Spleen (tissue), 11 donors: Measurements from ENCODE around the gene CSRNP2. TPM values are rescaled to one million over a fixed set of nuclear protein-coding genes. Genes with fewer than 3 reads are reported as not detected.
A peak's percentile ranks its signal among the peaks of the same experiment; 100 is the strongest.

ENCODE experiments used
- DNase-seq: peaks from one replicate; pipeline ENCODE4 v3.0.0-alpha.2; 2020
- H3K27ac ChIP-seq, 8 donors: fragments of 200-600 bp; sonication (generic) in 7 of 8; 1 replicate in 4 of 8; 2 replicates in 4 of 8; pipeline versions ENCODE4 v1.5.0 to v1.8.0; 2016 to 2021; ENCODE audit warnings: inconsistent platforms in 4 of 8, mild to moderate bottlenecking in 4 of 8, moderate library complexity in 1 of 8
- H3K27me3 ChIP-seq, 7 donors: fragments of 200-600 bp; sonication (generic) in 6 of 7; replicated peaks in 1 of 7; 1 replicate in 4 of 7; 2 replicates in 3 of 7; pipeline versions ENCODE4 v1.5.0 to v1.8.0; 2016 to 2021; ENCODE audit warnings: inconsistent platforms in 3 of 7, mild to moderate bottlenecking in 1 of 7
- H3K36me3 ChIP-seq, 6 donors: fragments of 200-600 bp; sonication (generic) in 5 of 6; 1 replicate in 4 of 6; 2 replicates in 2 of 6; pipeline versions ENCODE4 v1.5.0 to v1.8.0; 2016 to 2021; ENCODE audit warnings: inconsistent platforms in 2 of 6
- H3K4me1 ChIP-seq, 6 donors: fragments of 200-600 bp; sonication (generic) in 5 of 6; 1 replicate in 3 of 6; 2 replicates in 3 of 6; pipeline versions ENCODE4 v1.5.0 to v1.8.0; 2016 to 2021; ENCODE audit warnings: inconsistent platforms in 3 of 6
- H3K4me3 ChIP-seq, 8 donors: fragments of 200-600 bp; sonication (generic) in 7 of 8; 1 replicate in 4 of 8; 2 replicates in 4 of 8; pipeline versions ENCODE4 v1.5.0 to v1.8.0; 2016 to 2021; ENCODE audit warnings: inconsistent platforms in 4 of 8, mild to moderate bottlenecking in 4 of 8, moderate library complexity in 2 of 8
- H3K9me3 ChIP-seq, 8 donors: fragments of 200-600 bp; sonication (generic) in 7 of 8; 1 replicate in 4 of 8; 2 replicates in 4 of 8; pipeline versions ENCODE4 v1.5.0 to v1.8.0; 2016 to 2021; ENCODE audit warnings: inconsistent platforms in 4 of 8
- CTCF ChIP-seq, 11 experiments: fragments of 200-600 bp in 7 of 11; fragments of 450-650 bp in 4 of 11; sonication (generic) in 4 of 11; IDR thresholded peaks in 8 of 11; conservative IDR thresholded peaks in 3 of 11; 1 replicate in 7 of 11; 2 replicates in 4 of 11; pipeline versions ENCODE4 v1.4.0 to v1.8.0; 2016 to 2021; ENCODE audit warnings: antibody characterized with exemption in 11 of 11, inconsistent platforms in 4 of 11, mild to moderate bottlenecking in 1 of 11
- POLR2A ChIP-seq, 3 donors: fragments of 450-650 bp; IDR thresholded peaks; one replicate each; pipeline ENCODE4 v1.5.1; 2017; ENCODE audit warnings: antibody characterized with exemption in 3 of 3, mild to moderate bottlenecking in 1 of 3
- POLR2AphosphoS5 ChIP-seq, 3 donors: sonication (generic); formaldehyde crosslinking; IDR thresholded peaks; one replicate each; pipeline ENCODE4 v1.5.1; 2017; ENCODE audit warnings: antibody characterized with exemption in 3 of 3
- WGBS, 5 donors: extraction: QIAGEN DNeasy Blood & Tissue Kit in 3 of 5; methylation state at CpG; one replicate each; pipeline versions ENCODE4 v1.1.5 to v1.1.7; 2013 to 2018; 5-methylcytosine and 5-hydroxymethylcytosine counted together
- intact Hi-C: fragments of 100-400 bp; cut with DNase I; formaldehyde crosslinking; loops from one replicate; pipeline ENCODE4 v1.15.0; 2023; ENCODE audit warnings: low total_unique reads
- polyA plus RNA-seq, 3 donors: library from polyadenylated mRNA; stranded (reverse); fragments of 200-250 nt; gene quantifications; one replicate each; pipeline ENCODE4 v1.2.1, GENCODE V29; 2013
- total RNA-seq, 7 donors: library from RNA; depleted of rRNA in 3 of 7; stranded (reverse); fragments of >200 nt in 3 of 7; fragmentation: NEBNext Ultra II Directional in 4 of 7; extraction: Animal tissue kit (Norgen Biotek cat#: 25700) in 4 of 7; gene quantifications; one replicate each; pipeline versions ENCODE4 v1.1.0 to v1.2.1, GENCODE V29; 2016 to 2021
- donor health status: healthy with polysubstance abuse.
- donor health status: DM: no; HTN: no; CAD: no; lungs with moderate emphysema.
- donor health status: DM: no; HTN: no; CAD: no.
- donor health status: Bipolar disorder and iron deficiency.
- donor health status: healthy.
- donor health status: DM: no; HTN: no; CAD: no.
- donor health status: DM: yes; HTN: yes; CAD: no.

CSRNP2 gene
- total and polyA plus RNA-seq, 10 donors: 3.7 to 41.8 (median 23.1) TPM

GRCh38 chr12:51028813-51029150 lies 54.6 kb downstream of the CSRNP2 start:
- intact Hi-C loops: no loop called here
- no peak for DNase-seq
- peaks cover 0 to 6% (median 0%) of the 10 kb centered on the region in 7 donors for H3K27me3 ChIP-seq
- no peak for TF ChIP-seq CTCF (IDR thresholded peaks at IDR 0.05 in 8 of 11, conservative IDR thresholded peaks at IDR 0.05 in 3 of 11)
- TF ChIP-seq POLR2A (IDR thresholded peaks at IDR 0.05): no peak
- no peaks in the 10 kb centered on the region for H3K36me3 ChIP-seq
- WGBS, 5 donors: 69 to 82% (median 80%) methylated on average over 5 of the region's 5 CpGs
- no peak overlapping the region for H3K27ac ChIP-seq
- no peaks in the 10 kb centered on the region for H3K9me3 ChIP-seq
- H3K4me1 ChIP-seq: peaks cover 18 to 38% (median 25%) of the 10 kb centered on the region in 6 donors
- no peak overlapping the region for H3K4me3 ChIP-seq

GRCh38 chr12:51028126-51028812 lies 55.1 kb downstream of the CSRNP2 start:
- Histone ChIP-seq H3K4me1 (peaks cover 21 to 43% (median 30%) of the 10 kb centered on the region in 6 donors), H3K4me3 (no peak overlapping the region), H3K27ac (no peak overlapping the region), H3K27me3 (peaks cover 0 to 6% (median 0%) of the 10 kb centered on the region in 7 donors), H3K9me3 (no peaks in the 10 kb centered on the region), H3K36me3 (no peaks in the 10 kb centered on the region)
- 24 to 39% (median 33%) methylated on average over 9 of the region's 9 CpGs for WGBS, 5 donors
- intact Hi-C loops: no loop called here
- TF ChIP-seq CTCF (IDR thresholded peaks at IDR 0.05 in 8 of 11, conservative IDR thresholded peaks at IDR 0.05 in 3 of 11) (peak in 4 of 11 experiments; percentile 13 to 41 (median 30)), POLR2A (IDR thresholded peaks at IDR 0.05) (no peak)
- no peak for DNase-seq

GRCh38 chr12:51027342-51027835 lies 56.0 kb downstream of the CSRNP2 start:
- 91 to 97% (median 94%) methylated on average over 15 of the region's 15 CpGs for WGBS, 5 donors
- intact Hi-C loops: no loop called here
- DNase-seq: no peak
- H3K27me3 ChIP-seq: peaks cover 0 to 6% (median 0%) of the 10 kb centered on the region in 7 donors
- H3K4me3 ChIP-seq: no peak overlapping the region
- H3K27ac ChIP-seq: no peak overlapping the region
- H3K4me1 ChIP-seq: peaks cover 21 to 52% (median 32%) of the 10 kb centered on the region in 6 donors
- no peak for TF ChIP-seq POLR2AphosphoS5 (IDR thresholded peaks at IDR 0.05)
- TF ChIP-seq CTCF (IDR thresholded peaks at IDR 0.05 in 8 of 11, conservative IDR thresholded peaks at IDR 0.05 in 3 of 11): no peak
- no peaks in the 10 kb centered on the region for H3K36me3 ChIP-seq
- no peaks in the 10 kb centered on the region for H3K9me3 ChIP-seq

GRCh38 chr12:51025836-51026638 lies 57.4 kb downstream of the CSRNP2 start, which contains the start of gene SLC11A2:
Gene SLC11A2, minus strand, starts transcription at chr12:51026384. Its CDS starts 15,656 bp downstream, at chr12:51010728.
- TF ChIP-seq POLR2AphosphoS5 (IDR thresholded peaks at IDR 0.05) (peak; percentile 85 to 90 (median 88)), CTCF (IDR thresholded peaks at IDR 0.05 in 8 of 11, conservative IDR thresholded peaks at IDR 0.05 in 3 of 11) (peak in 4 of 11 experiments; percentile 8 to 38 (median 22)), POLR2A (IDR thresholded peaks at IDR 0.05) (no peak)
- Histone ChIP-seq H3K4me3 (peak within 1 kb of the TSS; percentile 77 to 96 (median 92)), H3K4me1 (peaks cover 26 to 65% (median 44%) of the 10 kb centered on the region in 6 donors), H3K9me3 (no peaks in the 10 kb centered on the region), H3K36me3 (no peaks in the 10 kb centered on the region), H3K27ac (peak within 1 kb of the TSS; percentile 76 to 92 (median 86)), H3K27me3 (peaks cover 0 to 6% (median 0%) of the 10 kb centered on the region in 7 donors)
- 0 to 1% (median 1%) methylated on average over 27 to 74 of the region's 74 CpGs for WGBS, 5 donors
- intact Hi-C loops: no loop called here
- peak; percentile 98 for DNase-seq
